Subcutaneous adipose tissue (tissue), 4 donors: ENCODE data around the gene PRDM16. TPM values are rescaled to one million over a fixed set of nuclear protein-coding genes. Genes with fewer than 3 reads are reported as not detected.

Experiments used
- total RNA-seq, 4 donors: library from RNA; depleted of rRNA; stranded (reverse); fragments of >200 nt; gene quantifications; one replicate each; pipeline ENCODE4 v1.1.0, GENCODE V29; 2016
- TF ChIP-seq, protein P1 (sequence below): fragments of 450-650 bp; IDR thresholded peaks from one replicate; pipeline ENCODE4 v1.5.1; 2016; ENCODE audit warnings: low read depth, mild to moderate bottlenecking, control low read depth, antibody characterized with exemption, moderate library complexity

Gene PRDM16
- total RNA-seq, 4 donors from 2014 or later, result 0.82 to 1.7 (median 1.1) TPM

DNA sequence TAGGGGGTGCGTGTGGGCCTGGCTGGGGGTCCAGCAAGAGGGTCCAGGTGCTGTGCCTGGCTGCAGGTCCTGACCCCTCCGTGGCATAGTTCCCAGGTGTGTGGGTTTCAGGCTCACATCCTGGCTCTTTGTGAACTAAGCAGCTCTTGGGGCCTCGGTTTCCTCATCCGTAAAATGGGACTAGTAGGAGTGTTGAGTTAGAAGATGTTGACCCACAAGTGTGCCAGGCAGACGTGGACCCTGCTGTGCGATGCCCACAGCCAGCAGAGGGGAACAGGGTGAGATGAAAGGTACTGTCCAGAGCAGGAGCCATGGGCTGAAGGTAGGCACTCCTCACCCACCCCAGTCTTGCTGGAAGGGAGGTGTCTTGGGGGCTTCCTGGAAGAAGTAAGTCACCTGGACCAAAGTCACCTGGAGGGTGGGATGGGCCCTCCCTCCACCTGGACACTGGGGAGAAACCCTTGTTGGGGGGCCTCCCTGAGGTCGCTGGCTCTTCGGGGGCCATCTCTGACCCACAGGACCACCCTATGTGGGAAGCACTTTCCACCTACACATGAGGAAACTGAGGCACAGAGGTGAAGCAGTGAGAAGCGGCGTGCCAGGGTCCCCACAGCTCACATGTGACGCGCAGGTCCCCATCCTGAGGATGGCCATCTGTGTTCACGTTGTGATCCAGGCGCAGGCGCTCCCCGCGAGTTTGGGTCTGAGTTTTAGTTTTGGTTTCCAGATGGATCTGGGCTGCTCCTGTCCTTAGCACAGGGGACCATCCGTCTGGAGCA lies 386.9 kb downstream of the PRDM16 start:
- TF ChIP-seq, protein P1, sequence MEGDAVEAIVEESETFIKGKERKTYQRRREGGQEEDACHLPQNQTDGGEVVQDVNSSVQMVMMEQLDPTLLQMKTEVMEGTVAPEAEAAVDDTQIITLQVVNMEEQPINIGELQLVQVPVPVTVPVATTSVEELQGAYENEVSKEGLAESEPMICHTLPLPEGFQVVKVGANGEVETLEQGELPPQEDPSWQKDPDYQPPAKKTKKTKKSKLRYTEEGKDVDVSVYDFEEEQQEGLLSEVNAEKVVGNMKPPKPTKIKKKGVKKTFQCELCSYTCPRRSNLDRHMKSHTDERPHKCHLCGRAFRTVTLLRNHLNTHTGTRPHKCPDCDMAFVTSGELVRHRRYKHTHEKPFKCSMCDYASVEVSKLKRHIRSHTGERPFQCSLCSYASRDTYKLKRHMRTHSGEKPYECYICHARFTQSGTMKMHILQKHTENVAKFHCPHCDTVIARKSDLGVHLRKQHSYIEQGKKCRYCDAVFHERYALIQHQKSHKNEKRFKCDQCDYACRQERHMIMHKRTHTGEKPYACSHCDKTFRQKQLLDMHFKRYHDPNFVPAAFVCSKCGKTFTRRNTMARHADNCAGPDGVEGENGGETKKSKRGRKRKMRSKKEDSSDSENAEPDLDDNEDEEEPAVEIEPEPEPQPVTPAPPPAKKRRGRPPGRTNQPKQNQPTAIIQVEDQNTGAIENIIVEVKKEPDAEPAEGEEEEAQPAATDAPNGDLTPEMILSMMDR, result no peak

DNA sequence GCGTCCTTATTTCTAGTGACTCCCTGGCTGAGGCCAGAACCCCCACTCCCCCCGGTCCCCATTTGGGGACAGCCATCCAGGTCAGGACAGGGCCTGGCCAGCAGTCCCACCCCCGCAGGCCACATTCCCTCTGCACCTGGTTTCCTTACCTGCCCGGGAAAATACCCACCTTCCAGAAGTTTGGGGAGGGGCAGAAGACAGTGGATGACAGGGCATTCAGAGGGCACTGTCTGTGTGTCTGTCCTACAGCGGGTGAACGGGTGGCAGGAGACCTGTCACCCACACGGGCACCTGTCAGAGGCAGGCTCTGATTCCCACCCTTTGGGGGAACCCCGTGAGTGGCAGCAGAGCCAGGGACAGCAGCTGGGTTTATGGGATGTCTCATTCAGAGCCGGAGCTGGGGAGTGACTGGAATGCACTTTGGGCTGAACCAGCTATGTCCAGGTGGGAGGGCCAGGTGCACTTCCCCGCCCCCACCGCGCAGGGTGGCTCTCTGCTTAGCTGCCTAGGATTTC lies 387.5 kb downstream of the PRDM16 start:
- TF ChIP-seq, protein P1, result no peak

DNA sequence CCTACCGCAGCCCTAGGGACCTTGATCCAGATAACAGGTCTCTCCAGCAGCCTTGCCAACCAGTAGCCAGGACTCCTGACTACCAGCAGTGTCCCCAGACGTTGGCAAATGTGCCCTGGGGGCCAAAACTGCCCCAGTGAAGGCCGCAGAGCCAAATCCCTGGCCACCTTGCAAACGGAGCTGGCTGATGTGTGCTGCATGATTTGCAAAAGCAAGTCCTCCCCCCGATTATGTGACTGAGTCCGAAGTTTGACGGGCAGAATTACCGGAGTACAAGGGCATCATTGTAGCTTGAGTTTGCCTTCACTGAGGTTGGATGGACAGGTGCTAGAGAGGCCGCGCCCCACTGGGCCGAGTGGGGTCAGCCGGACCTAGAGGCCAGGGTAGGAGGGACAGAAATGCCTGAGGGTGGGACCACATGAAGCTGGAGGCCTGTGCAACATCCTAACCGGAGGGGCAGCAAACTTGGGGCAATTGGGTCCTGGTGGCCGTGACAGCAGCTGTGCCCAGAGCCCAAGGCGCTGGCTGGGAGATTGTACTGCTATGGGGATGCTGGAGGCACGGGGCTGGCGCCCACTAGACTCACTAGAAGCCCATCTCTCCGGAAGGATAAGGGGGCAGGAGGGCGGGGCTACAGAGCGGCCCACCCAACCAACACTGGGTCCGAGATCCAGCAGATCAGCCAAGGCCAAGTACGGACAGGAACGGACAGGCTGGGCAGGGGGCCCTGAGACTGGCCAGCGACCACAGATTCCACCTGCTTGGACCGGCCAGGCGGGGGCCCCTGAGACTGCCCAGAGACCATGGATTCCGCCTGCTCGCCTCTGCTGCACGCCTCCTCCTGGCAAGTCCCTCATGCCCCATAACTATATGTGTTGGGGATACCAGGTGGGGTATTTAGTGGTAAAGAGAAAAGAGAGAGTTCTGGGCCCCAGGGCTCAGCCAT lies 388.2 kb downstream of the PRDM16 start:
- TF ChIP-seq, protein P1, result no peak

DNA sequence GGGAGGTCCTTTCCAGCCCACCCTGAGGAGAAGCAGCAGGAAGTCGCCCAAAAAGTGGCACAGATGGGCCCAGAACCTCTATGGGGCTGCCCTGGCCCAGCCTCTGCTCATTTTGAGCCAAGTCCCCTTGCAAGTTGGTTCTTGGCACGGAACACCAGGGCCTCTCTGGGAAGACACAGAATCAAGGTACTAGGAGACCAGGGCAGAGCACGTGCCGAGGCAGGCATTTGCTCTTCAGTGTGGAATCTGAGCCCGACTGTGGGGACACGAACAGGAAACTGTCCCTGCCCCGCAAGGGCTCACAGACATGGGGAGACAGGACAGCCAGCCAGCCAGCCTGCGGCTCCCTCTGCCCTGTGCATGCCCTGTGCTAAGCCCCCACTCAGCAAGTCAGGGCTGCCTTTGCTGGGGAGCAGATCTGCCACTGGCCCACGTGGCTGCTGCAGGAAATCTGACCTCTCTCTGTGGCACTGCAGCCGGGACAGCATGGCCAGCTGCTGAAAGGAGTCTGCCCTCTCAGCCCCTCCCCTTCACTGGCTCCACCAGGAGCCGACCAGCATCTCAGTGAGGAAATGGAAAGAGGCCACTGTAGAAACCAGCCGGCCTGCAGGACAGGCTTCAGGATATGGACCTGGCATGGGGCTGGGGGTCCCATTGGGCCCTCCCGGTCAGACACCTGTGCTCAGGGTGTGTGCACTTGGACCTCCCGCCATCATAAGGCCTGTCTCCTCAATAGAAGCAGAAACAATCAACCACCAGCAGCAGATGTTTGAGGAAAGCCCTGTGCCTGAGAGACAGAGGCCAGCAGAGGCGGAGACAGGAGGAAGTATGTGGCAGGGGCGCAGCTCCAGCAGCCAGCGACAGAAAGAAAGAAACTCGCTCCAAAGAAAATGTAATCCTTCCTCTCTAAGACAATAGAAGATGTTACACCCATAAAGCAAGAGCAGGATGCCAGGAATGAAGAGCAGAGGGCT lies 389.2 kb downstream of the PRDM16 start:
- TF ChIP-seq, protein P1, result no peak

DNA sequence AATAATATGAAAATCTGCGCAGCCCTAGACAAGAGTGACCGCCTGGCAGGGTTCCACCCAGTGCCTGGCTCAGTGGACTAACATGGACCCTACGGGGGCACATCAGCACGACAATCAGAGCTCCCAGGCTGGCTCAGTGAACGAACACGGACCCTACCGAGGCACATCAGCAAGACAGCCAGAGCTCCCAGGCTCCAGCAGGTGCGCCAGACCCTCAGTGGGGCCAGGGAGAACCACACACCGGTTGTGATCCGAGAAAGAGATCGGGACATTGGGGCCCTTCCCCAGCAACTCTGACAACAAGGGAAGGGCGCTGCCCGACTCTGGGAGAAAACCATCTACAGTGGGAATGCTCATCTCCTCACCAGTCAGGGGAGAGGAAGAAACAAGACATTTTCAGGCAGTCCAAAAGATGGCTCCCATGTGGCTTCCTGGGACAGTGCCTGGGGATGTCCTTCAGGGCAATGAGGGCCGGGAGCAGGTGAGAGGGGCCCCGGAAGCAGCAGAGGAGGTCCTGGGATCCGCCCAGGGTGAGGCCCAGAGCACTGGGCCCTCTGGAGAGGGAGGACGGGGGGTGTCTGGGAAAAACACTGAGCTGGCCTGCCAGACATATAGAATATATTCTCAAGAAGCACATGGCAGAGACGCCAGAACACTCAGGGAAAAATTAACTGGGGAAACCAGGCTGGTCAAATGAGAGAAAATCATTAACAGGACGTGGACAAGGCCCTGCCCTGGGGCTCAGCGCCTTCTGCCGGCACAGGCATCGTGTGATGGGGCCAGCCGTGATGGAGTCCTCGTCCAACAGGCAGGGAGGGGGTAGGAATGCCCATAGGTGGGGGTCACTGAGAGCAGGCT lies 390.3 kb downstream of the PRDM16 start:
- TF ChIP-seq, protein P1, result no peak
